Measurements from ENCODE around the gene DCBLD2. TPM values are rescaled to one million over a fixed set of nuclear protein-coding genes. Genes with fewer than 3 reads are reported as not detected.

DCBLD2 gene
- total RNA-seq, 1 donor from 2014 or later = 33.9 TPM

DNA sequence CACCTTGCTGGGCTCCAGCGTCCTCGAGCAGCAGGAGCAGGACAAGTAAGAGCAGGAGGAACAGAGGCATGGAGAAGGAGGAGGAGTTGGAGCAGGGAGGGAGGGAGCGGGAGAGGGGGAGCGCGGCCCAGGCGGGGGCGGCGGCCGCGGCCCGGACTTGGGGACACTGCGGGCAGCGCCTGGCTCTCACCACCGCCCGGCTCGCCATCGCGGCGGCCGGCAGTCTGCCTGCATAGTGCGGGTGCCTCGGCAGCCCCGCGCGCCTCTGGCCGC is 440 bp downstream of the DCBLD2 start:
- TF ChIP-seq, protein P1, sequence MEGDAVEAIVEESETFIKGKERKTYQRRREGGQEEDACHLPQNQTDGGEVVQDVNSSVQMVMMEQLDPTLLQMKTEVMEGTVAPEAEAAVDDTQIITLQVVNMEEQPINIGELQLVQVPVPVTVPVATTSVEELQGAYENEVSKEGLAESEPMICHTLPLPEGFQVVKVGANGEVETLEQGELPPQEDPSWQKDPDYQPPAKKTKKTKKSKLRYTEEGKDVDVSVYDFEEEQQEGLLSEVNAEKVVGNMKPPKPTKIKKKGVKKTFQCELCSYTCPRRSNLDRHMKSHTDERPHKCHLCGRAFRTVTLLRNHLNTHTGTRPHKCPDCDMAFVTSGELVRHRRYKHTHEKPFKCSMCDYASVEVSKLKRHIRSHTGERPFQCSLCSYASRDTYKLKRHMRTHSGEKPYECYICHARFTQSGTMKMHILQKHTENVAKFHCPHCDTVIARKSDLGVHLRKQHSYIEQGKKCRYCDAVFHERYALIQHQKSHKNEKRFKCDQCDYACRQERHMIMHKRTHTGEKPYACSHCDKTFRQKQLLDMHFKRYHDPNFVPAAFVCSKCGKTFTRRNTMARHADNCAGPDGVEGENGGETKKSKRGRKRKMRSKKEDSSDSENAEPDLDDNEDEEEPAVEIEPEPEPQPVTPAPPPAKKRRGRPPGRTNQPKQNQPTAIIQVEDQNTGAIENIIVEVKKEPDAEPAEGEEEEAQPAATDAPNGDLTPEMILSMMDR (IDR thresholded peaks at IDR 0.05; ENCODE audit: partially characterized antibody, unreplicated experiment) = no peak
- Mint-ChIP-seq H3K27ac (ENCODE audit: unreplicated experiment) (peak overlapping the region; percentile 72), H3K4me3 (ENCODE audit: unreplicated experiment) (peak overlapping the region; percentile 94), H3K27me3 (ENCODE audit: unreplicated experiment) (peaks cover 5% of the 10 kb centered on the region), H3K9me3 (ENCODE audit: unreplicated experiment) (peaks cover 2% of the 10 kb centered on the region), H3K4me1 (ENCODE audit: low read depth, unreplicated experiment) (peaks cover 9% of the 10 kb centered on the region), H3K36me3 (ENCODE audit: unreplicated experiment) (no peaks in the 10 kb centered on the region)
- DNase-seq = no peak

DNA sequence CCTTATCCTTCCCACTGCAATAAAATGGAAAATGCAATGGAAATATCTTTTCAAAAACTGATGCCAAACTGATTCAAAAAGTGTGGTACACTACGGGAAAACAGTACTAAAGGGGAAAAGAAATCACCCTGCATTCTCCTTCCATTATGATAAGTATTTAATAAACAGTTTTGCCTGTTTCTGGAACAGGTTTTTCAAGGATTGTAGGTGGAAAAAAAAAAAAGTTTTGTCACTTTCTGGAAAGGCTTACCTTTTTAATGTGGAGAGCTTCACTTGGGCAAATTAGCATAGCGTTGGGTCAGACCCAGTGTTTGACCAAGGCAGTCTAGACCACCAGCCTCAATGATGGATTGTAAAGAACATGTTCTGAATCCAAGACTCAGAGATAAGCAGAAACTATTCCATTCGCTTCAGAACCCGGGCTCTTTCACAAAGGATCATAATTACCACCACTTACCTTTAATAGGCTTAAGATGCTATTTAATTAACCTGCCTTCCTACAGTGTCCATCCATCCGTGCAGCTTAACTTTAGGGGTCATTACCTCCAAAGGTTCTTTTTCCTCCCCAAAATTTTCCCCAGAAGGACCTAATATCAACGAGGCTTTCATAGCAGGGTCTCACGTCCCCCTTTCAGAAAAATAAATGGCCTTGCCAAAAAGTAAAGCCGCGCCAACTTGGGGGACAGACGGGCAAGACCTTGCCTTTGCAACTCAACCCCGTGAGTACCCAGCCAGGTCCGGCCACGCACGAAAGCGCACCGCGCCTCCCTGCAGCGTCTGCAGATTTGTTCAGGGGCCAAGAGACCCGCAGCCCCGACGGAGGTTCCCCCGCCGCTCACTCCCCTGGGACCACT is 1.0 kb downstream of the DCBLD2 start:
- Mint-ChIP-seq H3K27me3 (ENCODE audit: unreplicated experiment) (peaks cover 5% of the 10 kb centered on the region), H3K9me3 (ENCODE audit: unreplicated experiment) (peaks cover 2% of the 10 kb centered on the region), H3K4me1 (ENCODE audit: low read depth, unreplicated experiment) (peaks cover 9% of the 10 kb centered on the region), H3K4me3 (ENCODE audit: unreplicated experiment) (peak overlapping the region; percentile 94), H3K36me3 (ENCODE audit: unreplicated experiment) (no peaks in the 10 kb centered on the region), H3K27ac (ENCODE audit: unreplicated experiment) (peak overlapping the region; percentile 72)
- TF ChIP-seq, protein P1 (IDR thresholded peaks at IDR 0.05; ENCODE audit: partially characterized antibody, unreplicated experiment) = no peak
- peak; percentile 52 for DNase-seq

DNA sequence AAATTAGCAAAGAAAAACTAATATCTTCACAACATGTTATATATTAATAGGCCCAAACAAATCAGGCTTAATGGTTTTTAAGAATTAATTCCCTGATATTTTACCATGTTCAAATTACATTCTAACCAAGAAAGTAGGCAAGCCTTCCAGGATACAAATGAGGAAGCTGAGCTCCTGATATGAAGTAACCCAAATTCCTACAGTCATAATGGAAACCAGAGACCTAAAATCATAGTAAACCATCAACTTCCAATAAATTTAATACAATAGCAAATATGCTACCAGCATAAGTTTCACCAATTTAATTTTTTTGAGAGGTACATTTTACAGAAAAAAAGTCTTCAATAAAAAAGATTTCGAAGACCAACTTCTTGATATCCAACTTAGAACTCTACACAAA is 3.8 kb downstream of the DCBLD2 start:
- H3K4me3 Mint-ChIP-seq (ENCODE audit: unreplicated experiment) = no peak overlapping the region
- no peaks in the 10 kb centered on the region for H3K36me3 Mint-ChIP-seq (ENCODE audit: unreplicated experiment)
- TF ChIP-seq, protein P1 (IDR thresholded peaks at IDR 0.05; ENCODE audit: partially characterized antibody, unreplicated experiment) = no peak
- peaks cover 5% of the 10 kb centered on the region for H3K27me3 Mint-ChIP-seq (ENCODE audit: unreplicated experiment)
- peaks cover 16% of the 10 kb centered on the region for H3K4me1 Mint-ChIP-seq (ENCODE audit: low read depth, unreplicated experiment)
- H3K9me3 Mint-ChIP-seq (ENCODE audit: unreplicated experiment) = peaks cover 2% of the 10 kb centered on the region
- H3K27ac Mint-ChIP-seq (ENCODE audit: unreplicated experiment) = no peak overlapping the region
- no peak for DNase-seq

DNA sequence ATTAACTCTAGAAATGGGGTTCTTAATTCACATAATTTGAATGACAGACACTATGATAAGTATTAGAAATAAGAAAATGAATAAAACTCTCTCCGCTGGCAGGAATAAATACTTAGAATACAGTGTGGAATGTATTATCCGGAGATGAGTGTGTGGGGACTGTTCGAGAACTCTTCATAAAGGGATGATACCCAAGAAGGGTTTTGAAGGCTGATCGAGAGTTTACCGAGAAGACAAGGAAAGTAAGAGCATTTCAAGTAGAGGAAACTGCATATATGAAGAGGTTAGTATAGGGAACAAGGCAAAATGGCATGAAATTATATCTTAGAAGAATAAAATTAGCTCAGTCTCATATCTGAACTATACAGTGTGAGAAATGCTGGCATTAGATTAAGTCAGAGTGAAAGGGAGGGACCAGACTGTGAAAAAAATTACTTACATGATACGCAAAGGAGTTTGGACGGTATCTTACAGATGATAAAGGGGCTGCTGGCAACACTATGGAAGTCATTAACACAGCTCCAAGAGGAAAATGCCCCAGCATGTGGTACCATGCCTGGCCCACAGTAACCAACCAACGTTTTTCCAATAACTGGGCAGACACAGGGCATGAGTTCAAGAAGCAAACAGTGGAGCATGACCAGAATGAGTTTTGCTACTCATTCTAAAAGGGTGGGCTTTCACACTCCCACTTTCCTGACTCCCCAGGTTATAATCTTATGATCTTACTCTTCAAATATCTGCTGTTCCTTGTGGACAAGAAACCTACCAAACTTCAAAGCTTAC is 6.5 kb downstream of the DCBLD2 start:
- no peaks in the 10 kb centered on the region for H3K9me3 Mint-ChIP-seq (ENCODE audit: unreplicated experiment)
- H3K27ac Mint-ChIP-seq (ENCODE audit: unreplicated experiment) = no peak overlapping the region
- H3K27me3 Mint-ChIP-seq (ENCODE audit: unreplicated experiment) = no peaks in the 10 kb centered on the region
- H3K4me3 Mint-ChIP-seq (ENCODE audit: unreplicated experiment) = no peak overlapping the region
- no peak for DNase-seq
- peaks cover 15% of the 10 kb centered on the region for H3K4me1 Mint-ChIP-seq (ENCODE audit: low read depth, unreplicated experiment)
- TF ChIP-seq, protein P1 (IDR thresholded peaks at IDR 0.05; ENCODE audit: partially characterized antibody, unreplicated experiment) = no peak
- H3K36me3 Mint-ChIP-seq (ENCODE audit: unreplicated experiment) = no peaks in the 10 kb centered on the region

DNA sequence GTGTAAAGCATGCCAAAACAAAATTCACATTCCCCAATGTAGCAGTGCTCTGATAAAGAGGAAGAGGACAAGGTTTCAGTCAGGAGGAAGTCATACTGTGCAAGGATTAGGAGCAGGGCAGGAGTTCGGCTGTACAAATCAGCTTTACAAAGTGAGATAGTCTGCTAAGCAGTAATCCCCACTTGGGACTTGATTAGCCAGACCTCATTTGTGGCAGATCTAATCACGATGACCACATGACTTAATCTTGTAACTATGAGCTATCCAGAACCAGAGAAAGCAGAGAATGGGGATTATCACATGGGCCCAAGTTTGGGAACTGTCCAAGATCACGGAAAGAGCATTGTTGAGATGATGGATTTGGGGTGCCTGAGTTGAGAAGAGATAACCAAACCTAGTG is 7.8 kb downstream of the DCBLD2 start:
- no peak for DNase-seq
- Mint-ChIP-seq H3K4me3 (ENCODE audit: unreplicated experiment) (no peak overlapping the region), H3K9me3 (ENCODE audit: unreplicated experiment) (no peaks in the 10 kb centered on the region), H3K4me1 (ENCODE audit: low read depth, unreplicated experiment) (peaks cover 15% of the 10 kb centered on the region), H3K36me3 (ENCODE audit: unreplicated experiment) (no peaks in the 10 kb centered on the region), H3K27me3 (ENCODE audit: unreplicated experiment) (no peaks in the 10 kb centered on the region), H3K27ac (ENCODE audit: unreplicated experiment) (peak overlapping the region; percentile 0)
- TF ChIP-seq, protein P1 (IDR thresholded peaks at IDR 0.05; ENCODE audit: partially characterized antibody, unreplicated experiment) = no peak

All from glutamatergic neuron (in vitro differentiated cells).